T-helper 17 cell (primary cell): Measurements from ENCODE around the gene NUP210. TPM values are rescaled to one million over a fixed set of nuclear protein-coding genes. Genes with fewer than 3 reads are reported as not detected.

ENCODE experiments used
- ATAC-seq: fragments of 150-1000 bp; cut with Tn5 transposase; 2 replicates; pipeline ENCODE4 v1.10.0; 2021; ENCODE audit warnings: mild to moderate bottlenecking, moderate library complexity
- DNase-seq, 3 donors: peaks; one replicate each; pipeline versions ENCODE4 v3.0.0 to v3.0.0-alpha.2; 2020 to 2021
- H3K9me3 ChIP-seq: one replicate; pipeline ENCODE4 v1.7.0; 2013; ENCODE audit warnings: low read length, mild to moderate bottlenecking; ENCODE audit not compliant: control insufficient read depth, poor library complexity, severe bottlenecking
- H3K27ac Mint-ChIP-seq: one replicate; pipeline ENCODE4 v1.8.0; 2022; ENCODE audit warnings: mild to moderate bottlenecking, moderate library complexity, mixed read lengths
- H3K27me3 Mint-ChIP-seq: one replicate; pipeline ENCODE4 v1.8.0; 2022; ENCODE audit warnings: mixed read lengths
- H3K36me3 Mint-ChIP-seq: one replicate; pipeline ENCODE4 v1.8.0; 2022; ENCODE audit warnings: low read depth, mixed read lengths
- H3K4me1 Mint-ChIP-seq: one replicate; pipeline ENCODE4 v1.8.0; 2022; ENCODE audit warnings: mild to moderate bottlenecking, mixed read lengths
- H3K4me3 Mint-ChIP-seq: one replicate; pipeline ENCODE4 v1.8.0; 2022; ENCODE audit warnings: mild to moderate bottlenecking, moderate library complexity, mixed read lengths
- total RNA-seq, 4 donors: library from RNA in 2 of 4; stranded (reverse) in 2 of 4; gene quantifications; one replicate each; pipeline ENCODE4 v1.2.3 and lab custom pipeline; 2022 to 2026

The NUP210 gene
- total RNA-seq, 2 donors from 2014 or later: 125 to 137 TPM

DNA sequence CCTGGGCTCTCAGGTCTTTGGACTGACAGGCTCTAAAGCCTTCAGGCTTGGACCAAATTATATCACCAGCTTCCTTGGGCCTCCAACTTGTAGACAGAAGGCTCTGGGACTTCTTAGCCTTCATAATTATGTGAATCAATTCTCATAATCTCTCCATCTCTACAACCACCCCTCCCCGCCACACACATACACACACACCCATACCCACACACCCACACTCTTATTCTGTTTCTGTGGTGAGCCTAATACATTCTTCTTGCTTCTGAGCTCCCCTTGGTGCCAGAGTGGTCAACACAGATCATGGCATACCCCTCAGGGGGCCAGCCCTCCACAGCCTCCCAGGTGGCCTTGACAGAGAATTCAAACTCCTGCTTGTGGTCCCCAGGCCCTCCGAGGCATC, 5.6 kb upstream of the NUP210 start:
- ATAC-seq: no peak
- Mint-ChIP-seq H3K27me3 (no peaks in the 10 kb centered on the region), H3K4me3 (peak overlapping the region; percentile 64), H3K27ac (peak overlapping the region; percentile 100), H3K36me3 (peaks cover 2% of the 10 kb centered on the region), H3K4me1 (peaks cover 27% of the 10 kb centered on the region)
- H3K9me3 ChIP-seq: no peaks in the 10 kb centered on the region
- no peak for DNase-seq

- H3K27me3 Mint-ChIP-seq: no peaks in the 10 kb centered on the region
- no peak overlapping the region for H3K4me3 Mint-ChIP-seq
- peaks cover 28% of the 10 kb centered on the region for H3K4me1 Mint-ChIP-seq
- peaks cover 3% of the 10 kb centered on the region for H3K36me3 Mint-ChIP-seq
- no peak for ATAC-seq
- no peaks in the 10 kb centered on the region for H3K9me3 ChIP-seq
- peak overlapping the region; percentile 100 for H3K27ac Mint-ChIP-seq
- DNase-seq: no peak
Observed at GRCh38 chr3:13424865-13425617, 4.9 kb upstream of the NUP210 start.

DNA sequence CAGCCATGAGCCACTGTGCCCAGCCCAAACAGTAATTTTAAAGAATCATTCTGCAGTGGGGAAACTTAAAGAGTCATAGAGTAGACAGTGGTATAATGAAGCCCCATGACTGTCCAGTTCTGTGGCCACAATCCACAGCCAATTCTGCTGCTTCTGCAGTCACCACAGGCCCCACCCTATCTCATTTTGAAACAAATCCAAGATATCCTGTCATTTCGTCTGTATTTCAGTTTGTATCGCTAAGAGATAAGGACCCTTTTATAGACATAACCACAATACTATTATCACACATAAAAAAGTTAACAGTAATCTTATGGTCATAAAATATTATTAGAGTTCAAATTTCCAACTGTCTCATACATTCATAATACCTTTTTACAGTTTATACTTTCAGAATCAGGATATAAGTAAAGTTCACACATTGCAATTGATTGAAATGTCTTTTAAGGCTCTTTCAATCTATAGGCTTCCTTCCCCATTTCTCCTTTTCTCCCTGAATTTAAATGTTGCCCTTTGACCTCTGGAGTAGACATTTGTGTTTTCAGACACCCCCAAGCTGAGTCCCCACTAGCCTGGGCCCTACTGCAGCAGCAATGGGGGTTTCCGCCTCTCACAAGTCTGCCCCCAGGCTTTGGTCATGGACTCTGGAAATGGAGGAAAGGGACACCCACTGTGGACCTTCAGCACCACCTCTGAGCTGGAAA, 4.2 kb upstream of the NUP210 start:
- peak overlapping the region; percentile 100 for H3K27ac Mint-ChIP-seq
- H3K27me3 Mint-ChIP-seq: no peaks in the 10 kb centered on the region
- ATAC-seq: no peak
- H3K36me3 Mint-ChIP-seq: peaks cover 3% of the 10 kb centered on the region
- no peak overlapping the region for H3K4me3 Mint-ChIP-seq
- no peak for DNase-seq
- no peaks in the 10 kb centered on the region for H3K9me3 ChIP-seq
- H3K4me1 Mint-ChIP-seq: peaks cover 28% of the 10 kb centered on the region

GRCh38 chr3:13420831-13421765, 976 bp upstream of the NUP210 start:
- peaks cover 41% of the 10 kb centered on the region for H3K4me1 Mint-ChIP-seq
- H3K36me3 Mint-ChIP-seq: peaks cover 3% of the 10 kb centered on the region
- DNase-seq (peak; percentile 57 to 80 (median 68)), ATAC-seq (peak; percentile 82)
- peak overlapping the region; percentile 100 for H3K27ac Mint-ChIP-seq
- peak overlapping the region; percentile 100 for H3K4me3 Mint-ChIP-seq
- H3K9me3 ChIP-seq: no peaks in the 10 kb centered on the region
- no peaks in the 10 kb centered on the region for H3K27me3 Mint-ChIP-seq

GRCh38 chr3:13419505-13420044, 547 bp downstream of the NUP210 start:
- Mint-ChIP-seq H3K27me3 (no peaks in the 10 kb centered on the region), H3K27ac (peak overlapping the region; percentile 96), H3K36me3 (peaks cover 3% of the 10 kb centered on the region), H3K4me1 (peaks cover 51% of the 10 kb centered on the region), H3K4me3 (peak overlapping the region; percentile 89)
- ATAC-seq (peak; percentile 54), DNase-seq (peak; percentile 45 to 53 (median 53))
- H3K9me3 ChIP-seq: no peaks in the 10 kb centered on the region

GRCh38 chr3:13417166-13417947, 2.8 kb downstream of the NUP210 start:
- no peak for ATAC-seq
- Mint-ChIP-seq H3K27ac (peak overlapping the region; percentile 96), H3K36me3 (peaks cover 3% of the 10 kb centered on the region), H3K27me3 (no peaks in the 10 kb centered on the region), H3K4me1 (peaks cover 65% of the 10 kb centered on the region), H3K4me3 (peak overlapping the region; percentile 90)
- no peaks in the 10 kb centered on the region for H3K9me3 ChIP-seq
- DNase-seq: no peak

GRCh38 chr3:13415997-13416793, 3.9 kb downstream of the NUP210 start:
- DNase-seq (no peak), ATAC-seq (no peak)
- Mint-ChIP-seq H3K27me3 (no peaks in the 10 kb centered on the region), H3K4me3 (peak overlapping the region; percentile 90), H3K36me3 (peaks cover 3% of the 10 kb centered on the region), H3K4me1 (peaks cover 57% of the 10 kb centered on the region), H3K27ac (peak overlapping the region; percentile 96)
- H3K9me3 ChIP-seq: no peaks in the 10 kb centered on the region

DNA sequence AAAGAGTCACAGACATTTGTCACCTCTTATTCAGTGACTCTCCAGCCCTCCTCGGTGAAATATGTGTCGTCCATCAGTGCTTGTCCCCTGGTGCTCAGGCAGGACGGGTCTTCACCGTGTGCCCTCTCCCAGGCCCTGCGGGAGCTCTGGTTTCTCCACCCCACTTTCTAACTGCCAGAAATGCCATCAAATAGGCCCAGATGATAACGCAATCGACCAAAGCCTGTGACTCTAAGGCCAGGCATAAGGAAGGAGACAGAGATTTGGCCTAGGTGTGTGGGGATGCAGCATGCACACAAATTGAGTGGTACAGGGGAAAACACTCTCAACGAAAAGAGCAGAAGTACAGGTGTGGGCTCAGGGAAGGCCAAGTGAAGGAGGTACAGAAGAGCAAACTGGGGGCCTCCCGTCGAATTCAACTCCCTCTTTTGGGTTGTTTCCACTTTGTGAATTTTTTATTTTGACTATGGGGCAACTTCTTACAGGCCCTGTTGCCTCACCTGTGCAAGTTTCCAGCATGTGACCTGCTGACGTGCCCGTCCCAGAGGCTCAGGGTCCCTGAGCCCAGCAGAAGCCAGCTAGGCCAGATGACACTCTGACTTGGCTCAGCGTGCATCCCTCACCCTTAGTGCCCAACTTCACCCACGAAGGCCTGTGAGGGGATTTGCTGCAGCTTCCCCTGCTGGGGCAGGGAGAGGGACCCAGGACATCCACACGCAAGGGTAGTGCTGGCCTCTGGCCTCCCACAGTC, 4.7 kb downstream of the NUP210 start:
- Mint-ChIP-seq H3K4me1 (peaks cover 53% of the 10 kb centered on the region), H3K36me3 (no peaks in the 10 kb centered on the region), H3K4me3 (peak overlapping the region; percentile 90), H3K27me3 (no peaks in the 10 kb centered on the region), H3K27ac (peak overlapping the region; percentile 96)
- ATAC-seq: no peak
- H3K9me3 ChIP-seq: no peaks in the 10 kb centered on the region
- no peak for DNase-seq

DNA sequence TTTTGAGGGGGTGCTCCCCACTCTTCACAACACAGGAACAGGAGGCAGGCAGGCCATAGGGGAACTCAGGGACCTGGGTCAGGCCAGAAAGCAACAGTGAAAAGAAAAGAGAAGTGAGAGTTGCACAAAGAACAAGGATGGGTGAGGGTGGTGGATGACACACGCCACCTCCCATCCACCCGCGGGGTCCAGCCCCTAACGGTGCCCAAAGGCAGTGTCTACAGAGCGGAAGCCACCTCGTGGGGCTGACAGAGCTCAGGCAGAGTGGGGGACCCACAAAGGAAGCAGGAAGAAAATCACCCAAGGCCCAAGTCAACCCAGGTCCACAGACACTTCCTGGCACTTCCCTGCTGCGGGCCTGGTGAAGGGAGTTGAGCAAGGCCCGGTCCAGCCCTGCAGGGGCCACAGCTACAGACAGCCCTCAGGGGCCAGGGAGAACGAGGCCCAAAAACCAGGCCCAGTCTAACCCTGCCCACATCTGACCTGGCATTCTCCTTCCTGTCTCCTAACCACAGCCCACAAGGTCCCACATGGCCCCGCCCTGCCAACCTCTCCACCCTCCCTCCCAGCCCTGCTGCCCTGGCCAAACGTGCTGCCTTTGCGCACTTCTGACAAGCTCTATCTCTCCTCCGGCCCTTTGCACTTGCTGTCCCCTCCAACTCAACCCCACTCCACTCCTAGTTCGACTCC, 5.9 kb downstream of the NUP210 start:
- Mint-ChIP-seq H3K27ac (peak overlapping the region; percentile 96), H3K36me3 (no peaks in the 10 kb centered on the region), H3K4me3 (peak overlapping the region; percentile 90), H3K27me3 (no peaks in the 10 kb centered on the region), H3K4me1 (peaks cover 53% of the 10 kb centered on the region)
- DNase-seq (peak; percentile 37 to 47 (median 44)), ATAC-seq (peak; percentile 86)
- no peaks in the 10 kb centered on the region for H3K9me3 ChIP-seq

DNA sequence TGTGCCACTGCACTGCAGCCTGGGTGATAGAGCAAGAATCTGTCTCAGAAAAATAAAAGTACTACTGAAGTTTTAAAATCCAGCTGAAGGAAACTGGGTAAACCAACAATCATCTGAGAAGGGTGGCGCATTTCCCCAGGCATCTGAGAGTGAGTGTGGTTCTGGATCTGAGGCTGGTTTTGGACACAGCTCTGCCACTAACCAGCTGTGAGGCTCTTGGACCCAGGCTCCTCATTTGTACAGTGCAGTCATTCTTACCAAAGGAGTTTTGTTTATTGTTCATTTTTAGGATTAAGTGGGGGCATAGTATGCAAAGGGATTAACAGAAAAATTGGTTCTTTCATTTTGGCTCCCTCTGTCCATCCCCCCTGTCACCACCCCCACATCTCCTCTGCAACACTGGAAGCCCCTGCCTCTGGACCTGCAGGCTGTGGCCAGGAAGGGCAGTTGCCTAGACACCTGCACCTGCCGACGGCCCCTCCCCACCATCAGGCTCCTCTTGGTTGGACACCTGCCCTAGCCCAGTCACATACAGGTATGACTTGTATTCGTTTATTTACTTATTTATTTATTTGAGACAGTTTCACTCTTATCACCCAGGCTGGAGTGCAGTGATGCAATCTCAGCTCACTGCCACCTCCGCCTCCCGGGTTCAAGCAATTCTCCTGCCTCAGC, 8.8 kb downstream of the NUP210 start:
- H3K36me3 Mint-ChIP-seq: peaks cover 2% of the 10 kb centered on the region
- no peak overlapping the region for H3K27ac Mint-ChIP-seq
- H3K4me1 Mint-ChIP-seq: peaks cover 42% of the 10 kb centered on the region
- no peaks in the 10 kb centered on the region for H3K27me3 Mint-ChIP-seq
- no peaks in the 10 kb centered on the region for H3K9me3 ChIP-seq
- H3K4me3 Mint-ChIP-seq: no peak overlapping the region
- DNase-seq: no peak
- no peak for ATAC-seq
